GM12864 (cell line): ENCODE results near the gene SEMA3F.

ENCODE experiments used
- DNase-seq: peaks from one replicate; pipeline ENCODE4 v3.0.0-alpha.2; 2011; ENCODE audit warnings: low read depth
- H3K4me3 ChIP-seq: 2 replicates; pipeline ENCODE4 v1.5.1; 2011; ENCODE audit warnings: mild to moderate bottlenecking, low read depth, low read length, control low read depth
- TF ChIP-seq, protein P1 (sequence below): IDR thresholded peaks from 2 replicates; pipeline ENCODE4 v1.5.1; 2011; ENCODE audit warnings: low read depth, mild to moderate bottlenecking, moderate library complexity, low read length, control low read depth, inconsistent platforms; ENCODE audit errors: missing control alignments

The SEMA3F gene

GRCh38 chr3:50132421-50133282 lies 22.5 kb upstream of the SEMA3F start:
- no peak overlapping the region for H3K4me3 ChIP-seq
- no peak for DNase-seq
- TF ChIP-seq, protein P1, sequence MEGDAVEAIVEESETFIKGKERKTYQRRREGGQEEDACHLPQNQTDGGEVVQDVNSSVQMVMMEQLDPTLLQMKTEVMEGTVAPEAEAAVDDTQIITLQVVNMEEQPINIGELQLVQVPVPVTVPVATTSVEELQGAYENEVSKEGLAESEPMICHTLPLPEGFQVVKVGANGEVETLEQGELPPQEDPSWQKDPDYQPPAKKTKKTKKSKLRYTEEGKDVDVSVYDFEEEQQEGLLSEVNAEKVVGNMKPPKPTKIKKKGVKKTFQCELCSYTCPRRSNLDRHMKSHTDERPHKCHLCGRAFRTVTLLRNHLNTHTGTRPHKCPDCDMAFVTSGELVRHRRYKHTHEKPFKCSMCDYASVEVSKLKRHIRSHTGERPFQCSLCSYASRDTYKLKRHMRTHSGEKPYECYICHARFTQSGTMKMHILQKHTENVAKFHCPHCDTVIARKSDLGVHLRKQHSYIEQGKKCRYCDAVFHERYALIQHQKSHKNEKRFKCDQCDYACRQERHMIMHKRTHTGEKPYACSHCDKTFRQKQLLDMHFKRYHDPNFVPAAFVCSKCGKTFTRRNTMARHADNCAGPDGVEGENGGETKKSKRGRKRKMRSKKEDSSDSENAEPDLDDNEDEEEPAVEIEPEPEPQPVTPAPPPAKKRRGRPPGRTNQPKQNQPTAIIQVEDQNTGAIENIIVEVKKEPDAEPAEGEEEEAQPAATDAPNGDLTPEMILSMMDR = no peak

- no peak for DNase-seq
- no peak overlapping the region for H3K4me3 ChIP-seq
- TF ChIP-seq, protein P1 = no peak
Measured at GRCh38 chr3:50133283-50133615, 21.9 kb upstream of the SEMA3F start.

DNA sequence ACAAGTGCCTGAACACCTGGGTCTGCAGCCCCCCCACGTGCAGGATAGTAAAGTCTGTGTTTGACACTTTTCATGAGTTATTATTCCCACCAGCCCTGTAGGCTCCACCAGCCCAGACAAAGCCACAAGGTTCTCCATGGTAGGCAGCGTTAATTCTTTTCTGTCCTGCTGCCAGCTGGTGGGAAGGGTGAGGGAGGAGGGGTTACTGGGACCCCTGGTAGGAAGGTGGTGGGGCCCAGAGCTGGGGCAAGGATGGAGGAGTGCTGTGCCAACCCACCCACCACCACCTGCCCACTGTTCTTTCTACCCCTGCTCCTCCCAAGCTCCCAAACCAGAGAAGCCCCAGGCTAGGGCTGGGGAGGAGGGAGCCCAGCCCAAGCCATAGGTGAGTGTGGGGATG lies 20.8 kb upstream of the SEMA3F start:
- no peak overlapping the region for H3K4me3 ChIP-seq
- TF ChIP-seq, protein P1 = no peak
- no peak for DNase-seq

- TF ChIP-seq, protein P1 = no peak
- H3K4me3 ChIP-seq = no peak overlapping the region
- DNase-seq = no peak
Measured at GRCh38 chr3:50135964-50136363, 19.2 kb upstream of the SEMA3F start.

GRCh38 chr3:50136714-50137405 lies 18.3 kb upstream of the SEMA3F start:
- TF ChIP-seq, protein P1 = no peak
- no peak for DNase-seq
- H3K4me3 ChIP-seq = no peak overlapping the region

DNA sequence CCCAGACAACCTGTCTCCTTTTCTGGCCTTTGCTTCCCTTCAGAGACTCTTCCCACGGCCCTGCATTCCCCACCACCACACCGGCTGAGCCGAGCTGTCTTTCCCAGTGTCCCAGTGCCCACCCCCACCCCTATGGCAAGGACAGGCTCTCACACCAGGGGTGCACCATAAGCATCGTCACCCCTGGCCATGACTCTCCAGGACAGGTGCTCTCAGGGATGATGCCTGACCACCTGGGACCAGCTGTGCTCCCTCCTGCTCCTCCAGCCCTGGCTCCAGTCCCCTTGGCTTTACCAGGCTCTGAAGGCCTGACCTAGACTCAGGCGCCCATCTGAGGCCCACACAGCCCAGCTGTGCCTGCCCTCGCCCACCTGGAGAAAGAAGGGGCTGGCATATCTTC lies 17.6 kb upstream of the SEMA3F start:
- TF ChIP-seq, protein P1 = no peak
- no peak for DNase-seq

More for the DNA sequence above, 17.6 kb upstream of the SEMA3F start:
- H3K4me3 ChIP-seq = no peak overlapping the region
